Measurements from ENCODE around the gene PEX7. TPM values are rescaled to one million over a fixed set of nuclear protein-coding genes. Genes with fewer than 3 reads are reported as not detected.
"Not testable (repeated sequence)": the region's sequence is repeated elsewhere in the genome, so short reads cannot be mapped to it uniquely, and the experiment has no call there.

Gene PEX7
- polyA plus RNA-seq, 2 donors = 2.0 to 7.0 TPM

DNA sequence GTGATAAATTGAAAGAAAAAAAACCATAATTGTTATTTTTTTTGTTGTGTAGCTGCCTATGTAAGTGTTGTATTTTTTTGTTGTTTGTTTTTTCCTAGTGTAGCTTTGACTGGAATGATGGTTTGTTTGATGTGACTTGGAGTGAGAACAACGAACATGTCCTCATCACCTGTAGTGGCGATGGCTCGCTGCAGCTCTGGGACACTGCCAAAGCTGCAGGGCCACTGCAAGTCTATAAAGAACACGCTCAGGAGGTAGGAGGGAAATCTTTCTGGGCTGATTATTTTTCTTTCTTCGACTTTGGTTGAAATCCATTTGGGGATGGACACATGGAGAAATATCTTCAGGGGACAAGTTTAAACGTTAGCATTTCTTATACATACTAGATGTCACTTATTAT is 3.8 kb downstream of the PEX7 start:
- Histone ChIP-seq H3K4me1 (ENCODE audit: control insufficient read depth in 2 of 2, insufficient read depth in 2 of 2, low read length in 1 of 2) (peaks cover 0 to 5% of the 10 kb centered on the region in 2 donors), H3K4me3 (ENCODE audit: low read depth in 1 of 2, low read length in 2 of 2) (no peak overlapping the region), H3K27ac (ENCODE audit: low read depth in 2 of 2, low read length in 1 of 2) (no peak overlapping the region), H3K36me3 (ENCODE audit: control insufficient read depth in 2 of 2, insufficient read depth in 2 of 2, low read length in 1 of 2) (no peaks in the 10 kb centered on the region), H3K9me3 (ENCODE audit: control insufficient read depth in 2 of 2, insufficient read depth in 1 of 2, low read depth in 1 of 2, low read length in 1 of 2) (no peaks in the 10 kb centered on the region), H3K27me3 (ENCODE audit: control insufficient read depth in 1 of 2, insufficient read depth in 2 of 2, low read length in 2 of 2) (no peaks in the 10 kb centered on the region)
- 68 to 86% methylated on average over 6 of the region's 6 CpGs for WGBS, 2 donors

DNA sequence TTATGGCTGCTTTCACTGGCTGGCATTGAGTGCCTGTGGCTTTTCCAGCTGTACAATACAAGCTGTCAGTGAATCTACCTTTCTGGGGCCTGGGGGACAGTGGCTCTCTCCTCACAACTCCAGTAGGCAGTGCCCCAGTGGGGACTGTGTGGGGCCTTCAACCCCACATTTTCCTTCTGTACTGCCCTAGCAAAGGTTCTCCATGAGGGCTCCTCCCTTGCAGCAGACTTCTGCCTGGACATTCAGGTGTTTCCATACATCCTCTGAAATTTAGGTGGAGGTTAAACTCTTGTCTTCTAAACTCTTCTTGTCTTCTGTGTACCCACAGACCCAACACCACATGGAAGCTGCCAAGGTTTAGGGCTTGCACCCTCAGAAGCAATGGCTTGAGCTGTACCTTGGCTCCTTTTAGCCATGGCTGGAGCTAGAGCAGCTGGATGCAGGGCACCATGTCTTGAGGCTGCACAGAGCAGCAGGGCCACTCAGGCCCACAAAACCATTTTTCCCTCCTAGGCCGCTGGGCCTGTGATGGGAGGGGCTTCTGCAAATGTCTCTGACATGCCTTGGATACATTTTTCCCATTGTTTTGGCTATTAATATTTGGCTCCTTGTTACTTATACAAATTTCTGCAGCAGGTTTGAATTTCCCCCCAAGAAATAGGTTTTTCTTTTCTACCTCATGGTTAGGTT is 9.6 kb downstream of the PEX7 start:
- no peaks in the 10 kb centered on the region for H3K4me1 ChIP-seq (ENCODE audit: control insufficient read depth in 2 of 2, insufficient read depth in 2 of 2, low read length in 1 of 2)
- no peak overlapping the region for H3K27ac ChIP-seq (ENCODE audit: low read depth in 2 of 2, low read length in 1 of 2)
- 95 to 98% methylated on average over 1 of the region's 1 CpG for WGBS, 2 donors
- no peaks in the 10 kb centered on the region for H3K27me3 ChIP-seq (ENCODE audit: control insufficient read depth in 1 of 2, insufficient read depth in 2 of 2, low read length in 2 of 2)
- H3K4me3 ChIP-seq (ENCODE audit: low read depth in 1 of 2, low read length in 2 of 2) = no peak overlapping the region
- peaks cover 0 to 7% of the 10 kb centered on the region in 2 donors for H3K36me3 ChIP-seq (ENCODE audit: control insufficient read depth in 2 of 2, insufficient read depth in 2 of 2, low read length in 1 of 2)
- H3K9me3 ChIP-seq (ENCODE audit: control insufficient read depth in 2 of 2, insufficient read depth in 1 of 2, low read depth in 1 of 2, low read length in 1 of 2) = peaks cover 0 to 6% of the 10 kb centered on the region in 2 donors

DNA sequence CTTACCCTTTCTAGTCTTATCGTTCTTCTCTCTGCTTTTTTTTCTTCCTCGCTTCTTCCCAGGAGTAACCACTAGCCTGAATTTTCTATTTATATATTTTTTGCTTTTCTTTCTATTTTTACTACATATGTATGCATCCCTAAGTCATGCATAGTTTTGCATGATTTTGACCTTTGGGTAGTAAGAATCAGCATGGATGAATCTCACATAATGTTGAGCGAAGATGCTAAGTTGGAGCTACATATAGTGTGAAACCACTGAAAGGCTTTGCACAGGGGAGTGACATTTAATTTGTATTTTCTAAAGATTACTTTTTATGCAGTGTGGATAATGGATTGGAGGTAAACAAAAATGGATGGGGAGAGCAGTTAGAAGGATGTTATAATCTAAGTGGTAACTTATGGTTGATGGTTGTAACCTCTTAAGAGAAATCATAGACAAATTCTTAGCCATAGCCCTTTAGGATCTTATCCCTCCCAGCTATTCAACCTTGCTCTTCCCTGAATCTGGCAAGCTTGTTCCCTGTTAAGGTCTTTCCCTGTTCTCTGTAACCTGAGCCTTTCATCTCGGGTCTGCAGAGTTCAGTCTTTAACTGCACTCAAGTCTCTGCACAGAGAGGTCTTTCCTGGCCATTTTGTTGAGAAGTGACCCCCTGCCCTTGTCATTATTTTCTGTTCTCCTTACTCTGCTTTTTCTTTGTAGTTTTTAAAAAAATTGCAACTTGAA is 18.0 kb downstream of the PEX7 start:
- Histone ChIP-seq H3K4me1 (ENCODE audit: control insufficient read depth in 2 of 2, insufficient read depth in 2 of 2, low read length in 1 of 2) (no peaks in the 10 kb centered on the region), H3K36me3 (ENCODE audit: control insufficient read depth in 2 of 2, insufficient read depth in 2 of 2, low read length in 1 of 2) (no peaks in the 10 kb centered on the region), H3K9me3 (ENCODE audit: control insufficient read depth in 2 of 2, insufficient read depth in 1 of 2, low read depth in 1 of 2, low read length in 1 of 2) (no peaks in the 10 kb centered on the region), H3K27ac (ENCODE audit: low read depth in 2 of 2, low read length in 1 of 2) (no peak overlapping the region), H3K4me3 (ENCODE audit: low read depth in 1 of 2, low read length in 2 of 2) (no peak overlapping the region), H3K27me3 (ENCODE audit: control insufficient read depth in 1 of 2, insufficient read depth in 2 of 2, low read length in 2 of 2) (no peaks in the 10 kb centered on the region)
- 87 to 88% methylated on average over 4 of the region's 4 CpGs for WGBS, 2 donors

DNA sequence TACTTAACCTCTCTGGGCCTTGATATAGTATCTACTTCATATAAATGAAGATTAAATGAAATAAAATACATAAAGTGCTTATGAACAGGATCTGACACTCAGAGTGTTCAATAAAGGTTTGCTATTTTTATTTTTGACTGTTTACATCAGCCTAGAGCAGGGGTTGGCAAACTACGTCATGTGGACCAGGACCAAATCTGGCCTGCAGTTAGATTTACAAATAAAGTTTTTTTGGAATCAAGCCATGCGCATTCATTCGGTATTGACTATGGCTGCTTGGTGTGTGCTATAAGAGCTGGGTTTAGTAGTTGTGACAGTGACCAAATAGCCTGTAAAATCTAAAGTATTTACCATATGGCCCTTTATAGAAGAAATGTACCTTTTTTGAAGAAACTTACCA is 20.8 kb downstream of the PEX7 start:
- 61 to 72% methylated on average over 3 of the region's 3 CpGs for WGBS, 2 donors
- Histone ChIP-seq H3K4me3 (ENCODE audit: low read depth in 1 of 2, low read length in 2 of 2) (no peak overlapping the region), H3K9me3 (ENCODE audit: control insufficient read depth in 2 of 2, insufficient read depth in 1 of 2, low read depth in 1 of 2, low read length in 1 of 2) (no peaks in the 10 kb centered on the region)

DNA sequence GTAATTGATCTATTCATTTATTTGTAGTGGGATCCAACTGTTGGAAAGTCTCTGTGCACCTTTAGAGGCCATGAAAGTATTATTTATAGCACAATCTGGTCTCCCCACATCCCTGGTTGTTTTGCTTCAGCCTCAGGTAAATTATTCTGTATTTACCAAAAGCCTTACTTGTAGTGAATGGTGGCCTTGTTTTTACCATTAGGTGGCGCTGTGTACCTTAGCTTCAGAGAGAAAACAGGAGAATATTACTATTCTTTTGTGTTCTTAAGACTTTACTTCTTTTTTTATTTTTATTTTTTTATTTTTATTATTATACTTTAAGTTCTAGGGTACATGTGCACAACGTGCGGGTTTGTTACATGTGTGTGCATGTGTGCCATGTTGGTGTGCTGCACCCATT is 23.7 kb downstream of the PEX7 start:
- Histone ChIP-seq H3K4me3 (ENCODE audit: low read depth in 1 of 2, low read length in 2 of 2) (no peak overlapping the region), H3K27me3 (ENCODE audit: control insufficient read depth in 1 of 2, insufficient read depth in 2 of 2, low read length in 2 of 2) (no peaks in the 10 kb centered on the region), H3K4me1 (ENCODE audit: control insufficient read depth in 2 of 2, insufficient read depth in 2 of 2, low read length in 1 of 2) (no peaks in the 10 kb centered on the region), H3K9me3 (ENCODE audit: control insufficient read depth in 2 of 2, insufficient read depth in 1 of 2, low read depth in 1 of 2, low read length in 1 of 2) (no peaks in the 10 kb centered on the region), H3K36me3 (ENCODE audit: control insufficient read depth in 2 of 2, insufficient read depth in 2 of 2, low read length in 1 of 2) (no peaks in the 10 kb centered on the region), H3K27ac (ENCODE audit: low read depth in 2 of 2, low read length in 1 of 2) (no peak overlapping the region)
- 68 to 70% methylated on average over 3 of the region's 3 CpGs for WGBS, 2 donors

More for the DNA sequence above, 20.8 kb downstream of the PEX7 start:
- Histone ChIP-seq H3K27ac (ENCODE audit: low read depth in 2 of 2, low read length in 1 of 2) (no peak overlapping the region), H3K36me3 (ENCODE audit: control insufficient read depth in 2 of 2, insufficient read depth in 2 of 2, low read length in 1 of 2) (no peaks in the 10 kb centered on the region), H3K27me3 (ENCODE audit: control insufficient read depth in 1 of 2, insufficient read depth in 2 of 2, low read length in 2 of 2) (no peaks in the 10 kb centered on the region), H3K4me1 (ENCODE audit: control insufficient read depth in 2 of 2, insufficient read depth in 2 of 2, low read length in 1 of 2) (no peaks in the 10 kb centered on the region)

DNA sequence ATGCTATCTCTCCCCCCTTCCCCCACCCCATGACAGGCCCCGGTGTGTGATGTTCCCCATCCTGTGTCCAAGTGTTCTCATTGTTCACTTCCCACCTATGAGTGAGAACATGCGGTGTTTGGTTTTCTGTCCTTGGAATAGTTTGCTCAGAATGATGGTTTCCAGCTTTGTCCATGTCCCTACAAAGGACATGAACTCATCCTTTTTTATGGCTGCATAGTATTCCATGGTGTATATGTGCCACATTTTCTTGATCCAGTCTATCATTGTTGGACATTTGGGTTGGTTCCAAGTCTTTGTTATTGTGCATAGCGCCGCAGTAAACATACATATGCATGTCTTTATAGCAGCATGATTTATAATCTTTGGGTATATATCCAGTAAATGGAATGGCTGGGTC is 24.1 kb downstream of the PEX7 start:
- H3K36me3 ChIP-seq (ENCODE audit: control insufficient read depth in 2 of 2, insufficient read depth in 2 of 2, low read length in 1 of 2); H3K9me3 ChIP-seq (ENCODE audit: control insufficient read depth in 2 of 2, insufficient read depth in 1 of 2, low read depth in 1 of 2, low read length in 1 of 2); H3K27me3 ChIP-seq (ENCODE audit: control insufficient read depth in 1 of 2, insufficient read depth in 2 of 2, low read length in 2 of 2); H3K4me3 ChIP-seq (ENCODE audit: low read depth in 1 of 2, low read length in 2 of 2); H3K4me1 ChIP-seq (ENCODE audit: control insufficient read depth in 2 of 2, insufficient read depth in 2 of 2, low read length in 1 of 2); H3K27ac ChIP-seq (ENCODE audit: low read depth in 2 of 2, low read length in 1 of 2): not testable (repeated sequence)
- 89 to 96% methylated on average over 4 of the region's 4 CpGs for WGBS, 2 donors

DNA sequence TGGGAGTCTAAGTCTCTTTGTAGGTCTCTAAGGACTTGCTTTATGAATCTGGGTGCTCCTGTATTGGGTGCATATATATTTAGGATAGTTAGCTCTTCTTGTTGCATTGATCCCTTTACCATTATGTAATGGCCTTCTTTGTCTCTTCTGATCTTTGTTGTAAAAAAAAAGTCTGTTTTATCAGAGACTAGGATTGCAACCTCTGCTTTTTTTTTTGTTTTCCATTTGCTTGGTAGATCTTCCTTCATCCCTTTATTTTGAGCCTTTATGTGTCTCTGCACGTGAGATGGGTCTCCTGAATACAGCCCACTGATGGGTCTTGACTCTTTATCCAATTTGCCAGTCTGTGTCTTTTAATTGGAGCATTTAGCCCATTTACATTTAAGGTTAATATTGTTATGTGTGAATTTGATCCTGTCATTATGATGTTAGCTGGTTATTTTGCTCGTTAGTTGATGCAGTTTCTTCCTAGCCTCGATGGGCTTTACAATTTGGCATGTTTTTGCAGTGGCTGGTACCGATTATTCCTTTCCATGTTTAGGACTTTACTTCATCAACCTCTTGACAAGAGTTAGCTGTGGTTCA is 27.7 kb downstream of the PEX7 start:
- not testable (repeated sequence) for H3K4me1 ChIP-seq (ENCODE audit: control insufficient read depth in 2 of 2, insufficient read depth in 2 of 2, low read length in 1 of 2); H3K27me3 ChIP-seq (ENCODE audit: control insufficient read depth in 1 of 2, insufficient read depth in 2 of 2, low read length in 2 of 2); H3K9me3 ChIP-seq (ENCODE audit: control insufficient read depth in 2 of 2, insufficient read depth in 1 of 2, low read depth in 1 of 2, low read length in 1 of 2); H3K27ac ChIP-seq (ENCODE audit: low read depth in 2 of 2, low read length in 1 of 2); H3K4me3 ChIP-seq (ENCODE audit: low read depth in 1 of 2, low read length in 2 of 2); H3K36me3 ChIP-seq (ENCODE audit: control insufficient read depth in 2 of 2, insufficient read depth in 2 of 2, low read length in 1 of 2)
- WGBS, 2 donors = 97% methylated on average over 3 to 4 of the region's 4 CpGs

DNA sequence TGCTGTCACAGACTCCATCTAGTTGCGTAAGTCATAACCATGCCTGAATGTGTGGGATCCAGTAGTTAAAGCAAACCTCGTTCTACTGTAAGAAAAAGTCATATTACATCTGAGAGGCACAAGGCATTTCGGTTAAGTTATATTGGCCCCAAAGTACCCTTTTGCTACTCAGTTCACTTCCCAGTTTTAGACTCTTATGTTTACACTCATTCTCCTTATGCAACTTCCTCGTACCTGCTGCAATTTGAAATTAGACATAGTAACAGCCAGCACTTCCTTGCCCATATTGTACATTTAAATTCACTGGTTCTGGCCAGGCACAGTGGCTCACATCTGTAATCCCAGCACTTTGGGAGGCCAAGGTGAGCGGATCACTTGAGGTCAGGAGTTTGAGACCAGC is 37.0 kb downstream of the PEX7 start:
- no peaks in the 10 kb centered on the region for H3K4me1 ChIP-seq (ENCODE audit: control insufficient read depth in 2 of 2, insufficient read depth in 2 of 2, low read length in 1 of 2)
- no peaks in the 10 kb centered on the region for H3K36me3 ChIP-seq (ENCODE audit: control insufficient read depth in 2 of 2, insufficient read depth in 2 of 2, low read length in 1 of 2)
- WGBS, 2 donors = 93 to 95% methylated on average over 5 of the region's 5 CpGs
- H3K27ac ChIP-seq (ENCODE audit: low read depth in 2 of 2, low read length in 1 of 2) = no peak overlapping the region
- H3K27me3 ChIP-seq (ENCODE audit: control insufficient read depth in 1 of 2, insufficient read depth in 2 of 2, low read length in 2 of 2) = no peaks in the 10 kb centered on the region
- no peak overlapping the region for H3K4me3 ChIP-seq (ENCODE audit: low read depth in 1 of 2, low read length in 2 of 2)
- H3K9me3 ChIP-seq (ENCODE audit: control insufficient read depth in 2 of 2, insufficient read depth in 1 of 2, low read depth in 1 of 2, low read length in 1 of 2) = no peaks in the 10 kb centered on the region

DNA sequence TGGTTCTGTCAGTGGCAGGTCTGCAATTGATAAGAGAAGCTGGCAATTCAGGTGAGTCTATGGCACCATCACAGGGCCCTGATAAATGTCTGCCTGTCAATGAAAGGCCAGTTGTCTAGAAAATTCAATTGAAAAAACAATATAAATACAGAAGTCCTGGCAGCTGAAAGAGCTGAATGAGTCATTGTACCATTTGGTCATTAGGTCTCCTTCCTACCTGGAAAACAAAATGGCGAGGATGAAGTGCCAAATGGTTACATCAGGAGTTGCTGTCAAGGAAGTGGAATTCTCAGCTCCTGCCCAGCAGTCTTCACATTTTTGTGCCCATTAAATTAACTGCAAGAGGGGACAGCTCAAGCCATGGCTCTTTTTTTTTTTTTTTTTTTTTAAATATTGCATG is 37.7 kb downstream of the PEX7 start:
- H3K36me3 ChIP-seq (ENCODE audit: control insufficient read depth in 2 of 2, insufficient read depth in 2 of 2, low read length in 1 of 2) = no peaks in the 10 kb centered on the region
- no peaks in the 10 kb centered on the region for H3K27me3 ChIP-seq (ENCODE audit: control insufficient read depth in 1 of 2, insufficient read depth in 2 of 2, low read length in 2 of 2)
- H3K4me3 ChIP-seq (ENCODE audit: low read depth in 1 of 2, low read length in 2 of 2) = no peak overlapping the region
- no peaks in the 10 kb centered on the region for H3K9me3 ChIP-seq (ENCODE audit: control insufficient read depth in 2 of 2, insufficient read depth in 1 of 2, low read depth in 1 of 2, low read length in 1 of 2)
- no peak overlapping the region for H3K27ac ChIP-seq (ENCODE audit: low read depth in 2 of 2, low read length in 1 of 2)
- WGBS, 2 donors = 87 to 89% methylated on average over 1 of the region's 1 CpG
- no peaks in the 10 kb centered on the region for H3K4me1 ChIP-seq (ENCODE audit: control insufficient read depth in 2 of 2, insufficient read depth in 2 of 2, low read length in 1 of 2)

DNA sequence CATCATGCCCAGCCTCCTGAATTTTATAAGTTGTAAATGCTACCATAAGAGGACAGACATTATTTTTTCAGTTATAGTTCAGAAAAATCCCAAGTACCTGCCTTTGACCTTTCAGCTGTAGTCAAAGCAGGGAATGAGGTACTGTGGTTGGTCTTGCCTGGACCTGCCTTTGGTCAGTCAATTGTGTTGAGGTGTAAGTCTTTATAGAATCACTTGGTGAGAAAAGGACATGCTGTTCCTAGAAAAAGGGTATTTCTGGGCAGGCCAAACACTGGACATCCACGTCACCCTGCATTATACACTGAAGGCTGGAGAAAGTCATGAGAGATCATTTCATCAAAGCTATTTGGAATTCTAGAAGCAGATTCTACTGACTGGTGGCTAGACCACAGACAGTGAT is 40.3 kb downstream of the PEX7 start:
- Histone ChIP-seq H3K27me3 (ENCODE audit: control insufficient read depth in 1 of 2, insufficient read depth in 2 of 2, low read length in 2 of 2) (no peaks in the 10 kb centered on the region), H3K36me3 (ENCODE audit: control insufficient read depth in 2 of 2, insufficient read depth in 2 of 2, low read length in 1 of 2) (no peaks in the 10 kb centered on the region), H3K4me3 (ENCODE audit: low read depth in 1 of 2, low read length in 2 of 2) (no peak overlapping the region), H3K9me3 (ENCODE audit: control insufficient read depth in 2 of 2, insufficient read depth in 1 of 2, low read depth in 1 of 2, low read length in 1 of 2) (no peaks in the 10 kb centered on the region), H3K27ac (ENCODE audit: low read depth in 2 of 2, low read length in 1 of 2) (no peak overlapping the region), H3K4me1 (ENCODE audit: control insufficient read depth in 2 of 2, insufficient read depth in 2 of 2, low read length in 1 of 2) (no peaks in the 10 kb centered on the region)
- 92 to 96% methylated on average over 1 of the region's 1 CpG for WGBS, 2 donors

All from esophagus (tissue), 2 donors.